GM23248 (cell line): Measurements from ENCODE around the gene ATRN. TPM values are rescaled to one million over a fixed set of nuclear protein-coding genes. Genes with fewer than 3 reads are reported as not detected.

ENCODE experiments used
- DNase-seq: peaks from one replicate; pipeline ENCODE4 v3.0.0-alpha.2; 2015
- H2AFZ ChIP-seq: fragments of 200-600 bp; sonication (generic); 2 replicates; pipeline ENCODE4 v1.6.1; 2016; ENCODE audit warnings: antibody characterized with exemption
- H3F3A ChIP-seq: fragments of 200-600 bp; sonication (generic); 2 replicates; pipeline ENCODE4 v1.6.1; 2016; ENCODE audit warnings: mild to moderate bottlenecking, antibody characterized with exemption, mixed run types; ENCODE audit not compliant: insufficient read depth
- H3K27ac ChIP-seq: fragments of 200-600 bp; sonication (generic); 2 replicates; pipeline ENCODE4 v1.5.1; 2016; ENCODE audit warnings: mild to moderate bottlenecking
- H3K27me3 ChIP-seq: fragments of 200-600 bp; sonication (generic); replicated peaks from 2 replicates; pipeline ENCODE4 v1.6.1; 2016; ENCODE audit warnings: mild to moderate bottlenecking; ENCODE audit not compliant: insufficient read depth
- H3K36me3 ChIP-seq: fragments of 200-600 bp; sonication (generic); 2 replicates; pipeline ENCODE4 v1.6.1; 2016; ENCODE audit warnings: low read depth, mild to moderate bottlenecking
- H3K4me1 ChIP-seq: fragments of 200-600 bp; sonication (generic); 2 replicates; pipeline ENCODE4 v1.6.1; 2016; ENCODE audit warnings: mild to moderate bottlenecking; ENCODE audit not compliant: insufficient read depth
- H3K4me2 ChIP-seq: fragments of 200-600 bp; sonication (generic); one replicate; pipeline ENCODE4 v1.6.1; 2016; ENCODE audit warnings: mild to moderate bottlenecking; ENCODE audit not compliant: unreplicated experiment
- H3K4me3 ChIP-seq: fragments of 200-600 bp; sonication (generic); 2 replicates; pipeline ENCODE4 v1.5.1; 2016; ENCODE audit warnings: mild to moderate bottlenecking
- H3K79me2 ChIP-seq: fragments of 200-600 bp; sonication (generic); 2 replicates; pipeline ENCODE4 v1.6.1; 2016; ENCODE audit warnings: mild to moderate bottlenecking; ENCODE audit not compliant: insufficient read depth
- H3K9ac ChIP-seq: fragments of 200-600 bp; sonication (generic); 2 replicates; pipeline ENCODE4 v1.6.1; 2016; ENCODE audit warnings: mild to moderate bottlenecking
- H3K9me2 ChIP-seq: fragments of 200-600 bp; sonication (generic); 2 replicates; pipeline ENCODE4 v1.6.1; 2016; ENCODE audit warnings: mixed run types, mild to moderate bottlenecking, moderate library complexity; ENCODE audit not compliant: insufficient read depth
- H3K9me3 ChIP-seq: fragments of 200-600 bp; sonication (generic); one replicate; pipeline ENCODE4 v1.6.1; 2017; ENCODE audit warnings: low read depth
- H4K20me1 ChIP-seq: fragments of 200-600 bp; sonication (generic); 2 replicates; pipeline ENCODE4 v1.6.0; 2016; ENCODE audit not compliant: insufficient read depth
- EZH2 ChIP-seq: fragments of 200-600 bp; sonication (generic); IDR thresholded peaks from 2 replicates; pipeline ENCODE4 v1.6.1; 2018; ENCODE audit warnings: antibody characterized with exemption, mild to moderate bottlenecking; ENCODE audit not compliant: insufficient read depth, poor library complexity, severe bottlenecking
- EZH2phosphoT487 ChIP-seq: fragments of 200-600 bp; sonication (generic); IDR thresholded peaks from 2 replicates; pipeline ENCODE4 v1.6.1; 2018; ENCODE audit warnings: antibody characterized with exemption, moderate library complexity, mild to moderate bottlenecking, low read depth; ENCODE audit not compliant: insufficient read depth
- WGBS, 2 experiments: methylation state at CpG; one replicate each; pipeline ENCODE4 v1.1.6; 2015 to 2017; ENCODE audit warnings: low lambda C conversion rate in 2 of 2, low coverage in 1 of 2; ENCODE audit errors: missing lambda C conversion rate in 2 of 2; 5-methylcytosine and 5-hydroxymethylcytosine counted together
- in situ Hi-C: fragments of 300-500 bp; cut with MboI; formaldehyde crosslinking; loops from 2 replicates; pipeline ENCODE4 v1.15.0; 2020
- polyA plus RNA-seq: library from polyadenylated mRNA; unstranded; fragments of >200 nt; fragmentation: Nextera tagmentation; extraction: Ambion mirVana; gene quantifications from 2 replicates; pipeline ENCODE4 v1.2.1, GENCODE V29; 2016
- total RNA-seq: library from RNA; depleted of rRNA; stranded (reverse); fragments of >200 nt; shearing (Covaris generic); gene quantifications from 2 replicates; pipeline ENCODE4 v1.2.3, GENCODE V29; 2014

The ATRN gene
- total and polyA plus RNA-seq, 2 experiments from 2014 or later: 9.9 to 38.7 TPM

DNA sequence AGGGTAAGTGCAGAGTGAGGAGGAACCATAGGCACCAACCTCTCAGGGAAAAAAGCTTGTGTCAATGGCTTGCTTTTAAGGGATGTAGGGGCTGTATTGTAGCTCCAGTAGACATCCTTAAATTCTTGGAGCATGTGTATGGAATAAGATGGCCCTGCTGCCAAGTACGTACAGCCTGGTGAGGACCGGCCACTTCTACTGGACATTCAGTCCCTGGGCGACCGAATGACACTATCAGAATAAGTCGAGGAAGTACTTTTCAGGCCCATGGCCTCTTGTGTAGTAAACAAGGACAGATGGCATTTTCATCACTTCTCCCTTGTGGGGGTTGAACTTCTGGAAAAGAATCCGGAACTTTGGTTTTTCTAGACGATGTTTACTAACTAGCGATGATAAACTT lies 159.6 kb downstream of the ATRN start:
- H3K9me3 ChIP-seq: no peaks in the 10 kb centered on the region
- no peak overlapping the region for H3K4me3 ChIP-seq
- 93 to 94% methylated on average over 8 of the region's 8 CpGs for WGBS, 2 experiments
- TF ChIP-seq EZH2: no peak
- no peak for TF ChIP-seq EZH2phosphoT487
- H3K9me2 ChIP-seq: no peaks in the 10 kb centered on the region
- DNase-seq: no peak
- H3K27ac ChIP-seq: no peak overlapping the region
- in situ Hi-C loops: no loop called here
- no peak overlapping the region for H2AFZ ChIP-seq
- no peaks in the 10 kb centered on the region for H3F3A ChIP-seq
- no peaks in the 10 kb centered on the region for H3K79me2 ChIP-seq
- H3K4me1 ChIP-seq: no peaks in the 10 kb centered on the region
- no peaks in the 10 kb centered on the region for H4K20me1 ChIP-seq
- H3K27me3 ChIP-seq: no peaks in the 10 kb centered on the region
- no peak overlapping the region for H3K4me2 ChIP-seq
- no peak overlapping the region for H3K9ac ChIP-seq
- no peaks in the 10 kb centered on the region for H3K36me3 ChIP-seq

DNA sequence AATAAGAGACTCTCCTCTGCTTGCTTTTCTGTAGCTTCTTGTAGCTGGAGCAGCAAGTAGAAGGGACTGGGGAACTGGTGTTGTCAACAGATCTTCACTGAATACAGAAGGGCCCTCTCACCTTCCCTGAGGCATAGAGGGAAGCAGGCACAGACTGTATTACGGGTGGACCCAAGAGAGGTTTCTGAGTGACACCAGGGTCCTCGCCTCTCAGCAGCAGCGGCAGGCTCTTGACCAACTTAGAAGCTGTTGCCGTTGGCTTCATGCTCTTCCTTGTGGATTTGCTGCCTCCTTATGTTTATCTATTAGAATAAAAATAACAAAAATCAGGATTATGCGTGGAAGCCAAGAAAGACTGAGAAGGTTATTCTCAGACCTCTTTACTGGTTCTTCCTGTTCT lies 160.7 kb downstream of the ATRN start:
- no peak overlapping the region for H3K4me2 ChIP-seq
- no peaks in the 10 kb centered on the region for H3K36me3 ChIP-seq
- no peaks in the 10 kb centered on the region for H3K79me2 ChIP-seq
- no peak overlapping the region for H3K27ac ChIP-seq
- WGBS, 2 experiments: 87 to 95% methylated on average over 5 of the region's 5 CpGs
- H3K4me3 ChIP-seq: no peak overlapping the region
- H3K4me1 ChIP-seq: no peaks in the 10 kb centered on the region
- no peak overlapping the region for H2AFZ ChIP-seq
- H3K9me2 ChIP-seq: no peaks in the 10 kb centered on the region
- no peaks in the 10 kb centered on the region for H3K27me3 ChIP-seq
- in situ Hi-C loops: no loop called here
- TF ChIP-seq EZH2phosphoT487 (no peak), EZH2 (no peak)
- H3K9me3 ChIP-seq: no peaks in the 10 kb centered on the region
- H3K9ac ChIP-seq: no peak overlapping the region
- no peaks in the 10 kb centered on the region for H4K20me1 ChIP-seq
- H3F3A ChIP-seq: no peaks in the 10 kb centered on the region
- DNase-seq: no peak

GRCh38 chr20:3632311-3633004 lies 161.6 kb downstream of the ATRN start:
- no peaks in the 10 kb centered on the region for H3K36me3 ChIP-seq
- 76% methylated on average over 7 of the region's 7 CpGs for WGBS, 2 experiments
- TF ChIP-seq EZH2phosphoT487: no peak
- TF ChIP-seq EZH2: no peak
- H3K4me2 ChIP-seq: no peak overlapping the region
- in situ Hi-C loops: no loop called here
- H3K4me1 ChIP-seq: no peaks in the 10 kb centered on the region
- DNase-seq: no peak
- no peaks in the 10 kb centered on the region for H4K20me1 ChIP-seq
- H3K27me3 ChIP-seq: no peaks in the 10 kb centered on the region
- no peak overlapping the region for H3K9ac ChIP-seq
- no peak overlapping the region for H3K4me3 ChIP-seq
- H2AFZ ChIP-seq: no peak overlapping the region
- H3K9me3 ChIP-seq: no peaks in the 10 kb centered on the region
- no peaks in the 10 kb centered on the region for H3F3A ChIP-seq
- H3K27ac ChIP-seq: no peak overlapping the region
- H3K9me2 ChIP-seq: no peaks in the 10 kb centered on the region
- no peaks in the 10 kb centered on the region for H3K79me2 ChIP-seq

DNA sequence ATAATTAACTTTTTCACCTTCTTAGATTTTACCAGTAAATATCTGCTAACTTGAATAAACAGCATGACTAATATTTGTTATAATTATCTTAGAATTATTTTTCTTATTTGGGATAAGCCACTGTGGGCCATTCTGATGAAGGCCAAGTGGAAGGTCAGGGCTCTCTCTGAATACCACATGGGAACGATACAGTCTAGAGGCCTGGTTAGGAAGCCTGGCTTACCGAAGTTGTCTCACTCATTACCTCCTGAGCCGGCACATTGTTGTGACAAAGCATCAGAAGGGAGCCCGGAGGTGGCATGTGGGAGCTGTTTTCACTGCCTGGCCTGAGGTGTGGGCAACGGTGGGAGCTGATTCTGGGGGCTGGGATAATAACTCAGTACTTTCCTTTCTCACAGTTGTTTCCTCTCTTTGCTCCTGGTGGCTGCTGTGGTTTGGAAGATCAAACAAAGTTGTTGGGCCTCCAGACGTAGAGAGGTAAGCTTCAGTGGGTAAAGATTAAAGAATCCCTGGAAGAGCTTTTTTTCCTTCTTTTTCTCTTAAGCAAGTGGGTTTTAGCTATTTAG lies 163.2 kb downstream of the ATRN start:
- in situ Hi-C loops: no loop called here
- Histone ChIP-seq H3K4me3 (no peak overlapping the region), H2AFZ (no peak overlapping the region), H3K9me2 (no peaks in the 10 kb centered on the region), H3K4me2 (no peak overlapping the region), H3K79me2 (no peaks in the 10 kb centered on the region), H3K9me3 (no peaks in the 10 kb centered on the region), H4K20me1 (no peaks in the 10 kb centered on the region), H3K4me1 (no peaks in the 10 kb centered on the region), H3K27ac (no peak overlapping the region), H3K27me3 (no peaks in the 10 kb centered on the region), H3F3A (no peaks in the 10 kb centered on the region), H3K36me3 (peaks cover 7% of the 10 kb centered on the region; the same call in 1 of the 2 replicates), H3K9ac (no peak overlapping the region)
- no peak for DNase-seq
- WGBS, 2 experiments: 79 to 82% methylated on average over 6 of the region's 6 CpGs
- no peak for TF ChIP-seq EZH2
- TF ChIP-seq EZH2phosphoT487: no peak
